Endothelial cell of umbilical vein (primary cell): ENCODE measurements around the gene SPPL3. TPM values are rescaled to one million over a fixed set of nuclear protein-coding genes. Genes with fewer than 3 reads are reported as not detected.

Experiments used
- BruUV-seq: library from RNA; stranded (reverse); fragments of 400-500 nt; replicated peaks from 2 replicates; lab custom pipeline; 2021; lab: Mats Ljungman, UMichigan
- CTCF ChIA-PET: fragments of 300-600, 350-600 bp; sonication (Branson Sonifier 250); formaldehyde crosslinking; loops from one replicate; lab custom pipeline; 2021; ENCODE audit warnings: antibody characterized with exemption, inconsistent platforms; lab: Charles Lee
- POLR2A ChIA-PET: fragments of 300-600, 350-600 bp; sonication (Branson Sonifier 250); formaldehyde crosslinking; loops from one replicate; lab custom pipeline; 2021; ENCODE audit warnings: antibody characterized with exemption, inconsistent platforms; lab: Charles Lee
- DNase-seq: peaks from one replicate; pipeline ENCODE4 v3.0.0-alpha.2; 2011; ENCODE audit warnings: low read depth, low spot score
- FAIRE-seq: peaks from 2 replicates; lab custom pipeline; 2011; peaks lifted over from hg19 to GRCh38; lab: Jason Lieb, UNC
- H2AFZ ChIP-seq: 2 replicates; pipeline ENCODE4 v1.6.0; 2012; ENCODE audit warnings: low read depth, low read length, control low read depth, inconsistent platforms
- H3K27ac ChIP-seq: 2 replicates; pipeline ENCODE4 v1.5.1; 2011; ENCODE audit warnings: low read depth, mild to moderate bottlenecking, control low read depth, low read length, moderate library complexity; ENCODE audit not compliant: insufficient read depth
- H3K27me3 ChIP-seq, 2 experiments: 2 replicates each; pipeline versions ENCODE4 v1.6.0 to v1.6.1; 2011; ENCODE audit warnings: low read length in 2 of 2, mixed read lengths in 1 of 2; ENCODE audit not compliant: control insufficient read depth in 2 of 2, insufficient read depth in 2 of 2
- H3K36me3 ChIP-seq, 2 experiments: 2 replicates in 1 of 2; 3 replicates in 1 of 2; pipeline ENCODE4 v1.5.1; 2011; ENCODE audit warnings: low read length in 2 of 2, mild to moderate bottlenecking in 1 of 2, moderate library complexity in 1 of 2; ENCODE audit not compliant: control insufficient read depth in 2 of 2, insufficient read depth in 2 of 2; ENCODE audit errors: extremely low read depth in 1 of 2
- H3K4me1 ChIP-seq: 3 replicates; pipeline ENCODE4 v1.5.1; 2011; ENCODE audit warnings: mild to moderate bottlenecking, low read length; ENCODE audit not compliant: control insufficient read depth, insufficient read depth; ENCODE audit errors: extremely low read depth
- H3K4me2 ChIP-seq: 2 replicates; pipeline ENCODE4 v1.6.1; 2011; ENCODE audit warnings: low read length, control low read depth, mixed read lengths; ENCODE audit not compliant: insufficient read depth
- H3K4me3 ChIP-seq, 3 experiments: fragments of 200-600 bp in 1 of 3; sonication (generic), shearing (Covaris generic) in 1 of 3; replicated peaks in 1 of 3; 2 replicates each; pipeline ENCODE4 v1.5.1; 2011 to 2016; ENCODE audit warnings: control low read depth in 3 of 3, low read length in 3 of 3, mild to moderate bottlenecking in 2 of 3, inconsistent platforms in 1 of 3, low read depth in 1 of 3, moderate library complexity in 1 of 3; ENCODE audit not compliant: insufficient read depth in 1 of 3
- H3K79me2 ChIP-seq: 2 replicates; pipeline ENCODE4 v1.6.0; 2012; ENCODE audit warnings: low read length, inconsistent platforms; ENCODE audit not compliant: control insufficient read depth, insufficient read depth
- H3K9ac ChIP-seq: replicated peaks from 2 replicates; pipeline ENCODE3; 2011; ENCODE audit warnings: low read length, control low read depth; ENCODE audit not compliant: insufficient read depth; ENCODE audit errors: extremely low read depth
- H3K9me1 ChIP-seq: replicated peaks from 3 replicates; pipeline ENCODE4 v1.6.0; 2011; ENCODE audit warnings: mild to moderate bottlenecking, low read length; ENCODE audit not compliant: control insufficient read depth, insufficient read depth; ENCODE audit errors: extremely low read depth
- H3K9me3 ChIP-seq: replicated peaks from 2 replicates; pipeline ENCODE4 v1.5.1; 2012; ENCODE audit warnings: low read length, inconsistent platforms; ENCODE audit not compliant: control insufficient read depth, insufficient read depth
- H4K20me1 ChIP-seq: replicated peaks from 2 replicates; pipeline ENCODE3; 2011; ENCODE audit warnings: mild to moderate bottlenecking, low read length; ENCODE audit not compliant: control insufficient read depth, insufficient read depth; ENCODE audit errors: extremely low read depth
- EZH2 ChIP-seq: IDR thresholded peaks from 2 replicates; pipeline ENCODE4 v1.6.1; 2012; ENCODE audit warnings: borderline replicate concordance, low read depth, mild to moderate bottlenecking, moderate library complexity, low read length, inconsistent platforms; ENCODE audit not compliant: severe bottlenecking
- FOS ChIP-seq: IDR thresholded peaks from 2 replicates; pipeline ENCODE4 v1.6.1; 2011; ENCODE audit warnings: mild to moderate bottlenecking, low read length, moderate library complexity, borderline replicate concordance; ENCODE audit not compliant: insufficient read depth
- GATA2 ChIP-seq: IDR thresholded peaks from 2 replicates; pipeline ENCODE4 v1.7.0; 2011; ENCODE audit warnings: low read depth, mild to moderate bottlenecking, moderate library complexity, mixed read lengths, low read length; ENCODE audit not compliant: insufficient read length, insufficient read depth
- JUN ChIP-seq: IDR thresholded peaks from 2 replicates; pipeline ENCODE4 v1.6.1; 2011; ENCODE audit warnings: borderline replicate concordance, low read depth; ENCODE audit not compliant: insufficient read length, insufficient read depth
- MAX ChIP-seq: IDR thresholded peaks from 2 replicates; pipeline ENCODE4 v1.6.1; 2011; ENCODE audit not compliant: insufficient read depth, insufficient read length
- MYC ChIP-seq: IDR thresholded peaks from one replicate; pipeline ENCODE4 v1.6.1; 2011; ENCODE audit warnings: mild to moderate bottlenecking, low read depth, low read length
- POLR2A ChIP-seq: IDR thresholded peaks from 2 replicates; pipeline ENCODE4 v1.6.1; 2012; ENCODE audit warnings: low read depth, mild to moderate bottlenecking, control low read depth, low read length
- POLR2AphosphoS5 ChIP-seq: IDR thresholded peaks from 2 replicates; pipeline ENCODE4 v1.6.1; 2012; ENCODE audit warnings: low read depth, mild to moderate bottlenecking, control low read depth, low read length, moderate library complexity; ENCODE audit not compliant: insufficient read depth
- dilution Hi-C: fragments of 300-500 bp; cut with MboI; formaldehyde crosslinking; loops from one replicate; pipeline ENCODE4 v1.15.0; 2019; ENCODE audit warnings: low sequenced_read_pairs; ENCODE audit not compliant: extremely low pct_ligation_motif_present
- intact Hi-C: fragments of 100-400 bp; cut with micrococcal nuclease; formaldehyde crosslinking; loops from one replicate; pipeline ENCODE4 v1.10.0; 2022
- polyA plus RNA-seq, 4 experiments: library from polyadenylated mRNA; depleted of rRNA in 3 of 4; stranded (reverse) in 3 of 4; unstranded in 1 of 4; fragments of >200 nt; gene quantifications; 2 replicates each; pipeline versions ENCODE4 v1.2.1 to v1.2.3, GENCODE V29; 2011 to 2012; ENCODE audit warnings: missing spikeins in 1 of 4
- total RNA-seq: library from RNA; stranded (reverse); gene quantifications from 2 replicates; pipeline ENCODE4 v1.2.3, GENCODE V29; 2021
- TF ChIP-seq, protein P1 (sequence below), 2 donors: IDR thresholded peaks; 1 replicate in 1 of 2; 2 replicates in 1 of 2; pipeline ENCODE4 v1.5.1; 2011; ENCODE audit warnings: low read length in 2 of 2, mild to moderate bottlenecking in 2 of 2, moderate library complexity in 2 of 2, control low read depth in 1 of 2, inconsistent platforms in 1 of 2, low read depth in 1 of 2; ENCODE audit not compliant: insufficient read depth in 1 of 2; ENCODE audit errors: extremely low read depth in 1 of 2

The SPPL3 gene
- total and polyA plus RNA-seq, 2 donors (not counting 3 experiments of a cell fraction or from before 2014, with no cell fraction given), result 30.6 to 53.0 TPM

GRCh38 chr12:120884644-120885043 is 19.5 kb downstream of the SPPL3 start:
- FAIRE-seq (no peak), DNase-seq (no peak)
- no peak overlapping the region for H3K4me3 ChIP-seq
- H3K36me3 ChIP-seq, result no peaks in the 10 kb centered on the region
- no peaks in the 10 kb centered on the region for H3K9me1 ChIP-seq
- TF ChIP-seq MAX, result no peak
- TF ChIP-seq JUN, result no peak
- TF ChIP-seq POLR2AphosphoS5, result no peak
- TF ChIP-seq EZH2, result no peak
- TF ChIP-seq, protein P1, sequence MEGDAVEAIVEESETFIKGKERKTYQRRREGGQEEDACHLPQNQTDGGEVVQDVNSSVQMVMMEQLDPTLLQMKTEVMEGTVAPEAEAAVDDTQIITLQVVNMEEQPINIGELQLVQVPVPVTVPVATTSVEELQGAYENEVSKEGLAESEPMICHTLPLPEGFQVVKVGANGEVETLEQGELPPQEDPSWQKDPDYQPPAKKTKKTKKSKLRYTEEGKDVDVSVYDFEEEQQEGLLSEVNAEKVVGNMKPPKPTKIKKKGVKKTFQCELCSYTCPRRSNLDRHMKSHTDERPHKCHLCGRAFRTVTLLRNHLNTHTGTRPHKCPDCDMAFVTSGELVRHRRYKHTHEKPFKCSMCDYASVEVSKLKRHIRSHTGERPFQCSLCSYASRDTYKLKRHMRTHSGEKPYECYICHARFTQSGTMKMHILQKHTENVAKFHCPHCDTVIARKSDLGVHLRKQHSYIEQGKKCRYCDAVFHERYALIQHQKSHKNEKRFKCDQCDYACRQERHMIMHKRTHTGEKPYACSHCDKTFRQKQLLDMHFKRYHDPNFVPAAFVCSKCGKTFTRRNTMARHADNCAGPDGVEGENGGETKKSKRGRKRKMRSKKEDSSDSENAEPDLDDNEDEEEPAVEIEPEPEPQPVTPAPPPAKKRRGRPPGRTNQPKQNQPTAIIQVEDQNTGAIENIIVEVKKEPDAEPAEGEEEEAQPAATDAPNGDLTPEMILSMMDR (IDR thresholded peaks at IDR 0.05; ENCODE audit: extremely low read depth in 1 of 2, insufficient read depth in 1 of 2, low read depth in 1 of 2, low read length in 2 of 2), result no peak
- TF ChIP-seq FOS, result no peak
- no peak for TF ChIP-seq MYC
- TF ChIP-seq POLR2A, result no peak
- no peak for TF ChIP-seq GATA2
- peaks cover 55% of the 10 kb centered on the region for H3K79me2 ChIP-seq
- dilution Hi-C loops (no loop called here), intact Hi-C loops (no loop called here)
- H3K9me3 ChIP-seq, result no peaks in the 10 kb centered on the region
- H3K27me3 ChIP-seq, result no peaks in the 10 kb centered on the region
- no peaks in the 10 kb centered on the region for H3K4me1 ChIP-seq
- no peak overlapping the region for H3K9ac ChIP-seq
- ChIA-PET POLR2A (no interaction called here), CTCF (interaction anchor here (1.1 to 1.5 kb wide), 3 partner anchors 21 to 87 kb away, joined by 3 to 4 read pairs (median 3); no protein-coding TSS in a partner anchor)
- H4K20me1 ChIP-seq, result peaks cover 10% of the 10 kb centered on the region
- no peak overlapping the region for H2AFZ ChIP-seq
- no TSS peak for BruUV-seq
- H3K4me2 ChIP-seq, result no peak overlapping the region
- H3K27ac ChIP-seq, result no peak overlapping the region
